PC-3 (cell line): ENCODE data around the gene KNCN. TPM values are rescaled to one million over a fixed set of nuclear protein-coding genes. Genes with fewer than 3 reads are reported as not detected.

Experiments
- ATAC-seq: fragments of 200-7000 bp; cut with Tn5 transposase; 2 replicates; pipeline ENCODE4 v1.9.1; 2020; ENCODE audit warnings: mild to moderate bottlenecking, moderate library complexity
- BruUV-seq: library from RNA; stranded (reverse); fragments of 400-500 nt; replicated peaks from 2 replicates; lab custom pipeline; 2021; lab: Mats Ljungman, UMichigan
- CTCF ChIA-PET: fragments of 300-600 bp; sonication (Branson Sonifier 250); formaldehyde crosslinking; loops from one replicate; lab custom pipeline; 2022; ENCODE audit warnings: antibody characterized with exemption; lab: Charles Lee
- POLR2A ChIA-PET: fragments of 300-600 bp; sonication (Branson Sonifier 250); formaldehyde crosslinking; loops from one replicate; lab custom pipeline; 2022; ENCODE audit warnings: antibody characterized with exemption; ENCODE audit not compliant: unreplicated experiment; lab: Charles Lee
- DNase-seq: peaks from one replicate; pipeline ENCODE4 v3.0.0-alpha.2; 2015
- H2AFZ ChIP-seq: fragments of 300-600 bp; sonication (generic); 2 replicates; pipeline ENCODE4 v1.6.0; 2016; ENCODE audit warnings: antibody characterized with exemption, low read length
- H3F3A ChIP-seq: fragments of 300-600 bp; sonication (generic); one replicate; pipeline ENCODE4 v1.6.0; 2017; ENCODE audit warnings: antibody characterized with exemption, low read length, control low read depth, mild to moderate bottlenecking; ENCODE audit not compliant: unreplicated experiment
- H3K27ac ChIP-seq: fragments of 300-600 bp; sonication (generic); 2 replicates; pipeline ENCODE4 v1.5.1; 2016; ENCODE audit warnings: mild to moderate bottlenecking, low read length
- H3K27me3 ChIP-seq: fragments of 300-600 bp; sonication (generic); 2 replicates; pipeline ENCODE4 v1.6.1; 2016; ENCODE audit warnings: low read length, mixed read lengths
- H3K36me3 ChIP-seq: fragments of 300-600 bp; sonication (generic); 2 replicates; pipeline ENCODE4 v1.6.1; 2016; ENCODE audit warnings: low read depth, mixed run types, low read length, mixed read lengths
- H3K4me1 ChIP-seq: fragments of 300-600 bp; sonication (generic); 2 replicates; pipeline ENCODE4 v1.5.1; 2016; ENCODE audit warnings: low read length; ENCODE audit not compliant: insufficient read depth
- H3K4me2 ChIP-seq: fragments of 300-600 bp; sonication (generic); 2 replicates; pipeline ENCODE4 v1.6.0; 2016; ENCODE audit warnings: low read length
- H3K4me3 ChIP-seq: fragments of 300-600 bp; sonication (generic); 2 replicates; pipeline ENCODE4 v1.5.1; 2016; ENCODE audit warnings: mild to moderate bottlenecking, low read length, mixed read lengths
- H3K79me2 ChIP-seq: fragments of 300-600 bp; sonication (generic); 2 replicates; pipeline ENCODE4 v1.6.1; 2017; ENCODE audit warnings: low read length, mixed read lengths
- H3K9ac ChIP-seq: fragments of 300-600 bp; sonication (generic); 2 replicates; pipeline ENCODE4 v1.6.0; 2016; ENCODE audit warnings: mild to moderate bottlenecking, low read length
- H3K9me2 ChIP-seq: fragments of 300-600 bp; sonication (generic); replicated peaks from 2 replicates; pipeline ENCODE4 v1.6.1; 2016; ENCODE audit warnings: mixed run types, low read length, mixed read lengths
- H3K9me3 ChIP-seq: fragments of 300-600 bp; sonication (generic); 2 replicates; pipeline ENCODE4 v1.6.1; 2016; ENCODE audit warnings: low read length, mixed read lengths
- H4K20me1 ChIP-seq: fragments of 300-600 bp; sonication (generic); 2 replicates; pipeline ENCODE4 v1.6.1; 2016; ENCODE audit warnings: low read length, mixed read lengths
- CTCF ChIP-seq: fragments of 300-600 bp; sonication (generic); conservative IDR thresholded peaks from 2 replicates; pipeline ENCODE4 v1.5.1; 2017; ENCODE audit warnings: antibody characterized with exemption, low read depth, mild to moderate bottlenecking, low read length
- EZH2 ChIP-seq: fragments of 300-600 bp; sonication (generic); IDR thresholded peaks from one replicate; pipeline ENCODE4 v1.6.1; 2017; ENCODE audit warnings: antibody characterized with exemption, mild to moderate bottlenecking, low read length; ENCODE audit not compliant: unreplicated experiment
- EZH2phosphoT487 ChIP-seq: fragments of 300-600 bp; sonication (generic); IDR thresholded peaks from 2 replicates; pipeline ENCODE4 v1.6.1; 2018; ENCODE audit warnings: mild to moderate bottlenecking, antibody characterized with exemption, low read length, borderline replicate concordance
- intact Hi-C: fragments of 100-400 bp; cut with micrococcal nuclease; formaldehyde crosslinking; loops from 2 replicates; pipeline ENCODE4 v1.9.0; 2023
- total RNA-seq: library from RNA; depleted of rRNA; stranded (reverse); fragments of >200 nt; gene quantifications from 2 replicates; pipeline ENCODE4 v1.2.3, GENCODE V29; 2014

Gene KNCN
- total RNA-seq, 1 experiment from 2014 or later, result not detected

- H3K9ac ChIP-seq, result no peak overlapping the region
- CTCF ChIA-PET, result no interaction called here
- no peak for DNase-seq
- no peak for ATAC-seq
- H3K9me3 ChIP-seq, result no peaks in the 10 kb centered on the region
- H4K20me1 ChIP-seq, result no peaks in the 10 kb centered on the region
- H3K4me3 ChIP-seq, result no peak overlapping the region
- H3K27me3 ChIP-seq, result no peaks in the 10 kb centered on the region
- H3K27ac ChIP-seq, result no peak overlapping the region
- H3K4me2 ChIP-seq, result no peak overlapping the region
- H3K36me3 ChIP-seq, result peaks cover 5% of the 10 kb centered on the region
- H3K9me2 ChIP-seq, result no peaks in the 10 kb centered on the region
- H3F3A ChIP-seq, result no peaks in the 10 kb centered on the region
- no peaks in the 10 kb centered on the region for H3K79me2 ChIP-seq
- no TSS peak for BruUV-seq
- POLR2A ChIA-PET, result no interaction called here
- TF ChIP-seq EZH2phosphoT487 (no peak), CTCF (no peak), EZH2 (no peak)
- H2AFZ ChIP-seq, result no peak overlapping the region
- intact Hi-C loops, result no loop called here
- no peaks in the 10 kb centered on the region for H3K4me1 ChIP-seq
Observed at GRCh38 chr1:46563341-46563740, 11.9 kb upstream of the KNCN start.

- TF ChIP-seq EZH2 (no peak), EZH2phosphoT487 (no peak), CTCF (no peak)
- Histone ChIP-seq H3K4me3 (no peak overlapping the region), H3K4me1 (peaks cover under 1% of the 10 kb centered on the region; the same call in 1 of the 2 replicates), H3K9me2 (no peaks in the 10 kb centered on the region), H3K27ac (no peak overlapping the region), H3K79me2 (no peaks in the 10 kb centered on the region), H3K9me3 (no peaks in the 10 kb centered on the region), H3K9ac (no peak overlapping the region), H3K36me3 (peaks cover 5% of the 10 kb centered on the region; the same call in 1 of the 2 replicates), H3K4me2 (no peak overlapping the region), H3F3A (no peaks in the 10 kb centered on the region), H3K27me3 (no peaks in the 10 kb centered on the region), H2AFZ (no peak overlapping the region), H4K20me1 (no peaks in the 10 kb centered on the region)
- DNase-seq, result no peak
- ChIA-PET CTCF (no interaction called here), POLR2A (no interaction called here)
- ATAC-seq, result no peak
- intact Hi-C loops, result no loop called here
- no TSS peak for BruUV-seq
Observed at GRCh38 chr1:46562498-46562897, 11.1 kb upstream of the KNCN start.

- no peaks in the 10 kb centered on the region for H3K9me3 ChIP-seq
- no peaks in the 10 kb centered on the region for H3K27me3 ChIP-seq
- H3K4me1 ChIP-seq, result peaks cover 11% of the 10 kb centered on the region
- BruUV-seq, result no TSS peak
- H3K4me2 ChIP-seq, result no peak overlapping the region
- no peak for TF ChIP-seq CTCF
- TF ChIP-seq EZH2phosphoT487, result no peak
- TF ChIP-seq EZH2, result no peak
- intact Hi-C loops, result no loop called here
- ChIA-PET CTCF (no interaction called here), POLR2A (no interaction called here)
- ATAC-seq (no peak), DNase-seq (no peak)
- no peak overlapping the region for H3K9ac ChIP-seq
- H3K4me3 ChIP-seq, result no peak overlapping the region
- H2AFZ ChIP-seq, result no peak overlapping the region
- H3K9me2 ChIP-seq, result no peaks in the 10 kb centered on the region
- peaks cover 3% of the 10 kb centered on the region; the same call in 1 of the 2 replicates for H3K36me3 ChIP-seq
- no peaks in the 10 kb centered on the region for H3K79me2 ChIP-seq
- H3F3A ChIP-seq, result no peaks in the 10 kb centered on the region
- no peak overlapping the region for H3K27ac ChIP-seq
- no peaks in the 10 kb centered on the region for H4K20me1 ChIP-seq
Observed at GRCh38 chr1:46558966-46559365, 7.5 kb upstream of the KNCN start.
